Trophoblast cell (in vitro differentiated cells and primary cell): ENCODE results near the gene CMTM6.
"Not testable (repeated sequence)": the region's sequence is repeated elsewhere in the genome, so short reads cannot be mapped to it uniquely, and the experiment has no call there.

Source experiments
- DNase-seq, 2 donors: peaks; one replicate each; pipeline ENCODE4 v3.0.0-alpha.2; 2016
- H2AFZ ChIP-seq: 2 replicates; pipeline ENCODE4 v1.6.1; 2013; ENCODE audit warnings: low read length, moderate library complexity, mild to moderate bottlenecking; ENCODE audit not compliant: insufficient read depth, poor library complexity
- H2AK5ac ChIP-seq: 2 replicates; pipeline ENCODE4 v1.6.1; 2013; ENCODE audit warnings: mild to moderate bottlenecking, low read length
- H2BK120ac ChIP-seq: 2 replicates; pipeline ENCODE4 v1.6.1; 2013; ENCODE audit warnings: low read length, mild to moderate bottlenecking, moderate library complexity; ENCODE audit not compliant: insufficient read depth, poor library complexity
- H2BK12ac ChIP-seq: 2 replicates; pipeline ENCODE4 v1.6.1; 2013; ENCODE audit warnings: mild to moderate bottlenecking, low read length, moderate library complexity
- H2BK5ac ChIP-seq: 2 replicates; pipeline ENCODE4 v1.6.1; 2013; ENCODE audit warnings: low read length, low read depth, moderate library complexity, mild to moderate bottlenecking; ENCODE audit not compliant: poor library complexity
- H3K14ac ChIP-seq: 2 replicates; pipeline ENCODE4 v1.6.1; 2013; ENCODE audit warnings: mild to moderate bottlenecking, low read length
- H3K18ac ChIP-seq: 2 replicates; pipeline ENCODE4 v1.6.1; 2013; ENCODE audit warnings: mild to moderate bottlenecking, low read length
- H3K23ac ChIP-seq: 2 replicates; pipeline ENCODE4 v1.6.1; 2013; ENCODE audit warnings: low read length
- H3K27ac ChIP-seq: 2 replicates; pipeline ENCODE4 v1.5.1; 2013; ENCODE audit warnings: low read depth, mild to moderate bottlenecking, inconsistent platforms, low read length, moderate library complexity
- H3K27me3 ChIP-seq: 2 replicates; pipeline ENCODE4 v1.6.1; 2013; ENCODE audit warnings: inconsistent platforms, mild to moderate bottlenecking, low read length, moderate library complexity; ENCODE audit not compliant: insufficient read depth
- H3K36me3 ChIP-seq, 2 experiments: 1 replicate in 1 of 2; 2 replicates in 1 of 2; pipeline ENCODE4 v1.6.1; 2013; ENCODE audit warnings: low read length in 2 of 2, mild to moderate bottlenecking in 2 of 2, moderate library complexity in 1 of 2; ENCODE audit not compliant: insufficient read depth in 2 of 2, control insufficient read depth in 1 of 2
- H3K4ac ChIP-seq: 2 replicates; pipeline ENCODE4 v1.6.1; 2013; ENCODE audit warnings: low read depth, mild to moderate bottlenecking, low read length, moderate library complexity
- H3K4me1 ChIP-seq, 2 experiments: 1 replicate in 1 of 2; 2 replicates in 1 of 2; pipeline ENCODE4 v1.6.1; 2013; ENCODE audit warnings: low read length in 2 of 2, mild to moderate bottlenecking in 2 of 2, moderate library complexity in 1 of 2; ENCODE audit not compliant: insufficient read depth in 2 of 2, control insufficient read depth in 1 of 2
- H3K4me2 ChIP-seq: 2 replicates; pipeline ENCODE4 v1.6.1; 2013; ENCODE audit warnings: inconsistent platforms, mild to moderate bottlenecking, low read length, moderate library complexity
- H3K4me3 ChIP-seq: 2 replicates; pipeline ENCODE4 v1.5.1; 2013; ENCODE audit warnings: mild to moderate bottlenecking, low read depth, low read length, inconsistent platforms
- H3K79me1 ChIP-seq: one replicate; pipeline ENCODE4 v1.6.1; 2013; ENCODE audit warnings: low read length
- H3K79me2 ChIP-seq: 2 replicates; pipeline ENCODE4 v1.6.1; 2013; ENCODE audit warnings: low read length, mild to moderate bottlenecking; ENCODE audit not compliant: control insufficient read depth, insufficient read depth, poor library complexity
- H3K9ac ChIP-seq: 2 replicates; pipeline ENCODE4 v1.6.1; 2013; ENCODE audit warnings: mild to moderate bottlenecking, low read length
- H3K9me3 ChIP-seq: 2 replicates; pipeline ENCODE4 v1.6.1; 2013; ENCODE audit warnings: low read depth, mild to moderate bottlenecking, control low read depth, inconsistent platforms, low read length; ENCODE audit not compliant: insufficient read depth
- H4K12ac ChIP-seq: 2 replicates; pipeline ENCODE4 v1.6.1; 2013; ENCODE audit warnings: low read depth, mild to moderate bottlenecking, low read length, moderate library complexity
- H4K8ac ChIP-seq: 2 replicates; pipeline ENCODE4 v1.6.1; 2013; ENCODE audit warnings: low read depth, mild to moderate bottlenecking, low read length, moderate library complexity
- H4K91ac ChIP-seq: one replicate; pipeline ENCODE4 v1.6.1; 2013; ENCODE audit warnings: low read depth, mild to moderate bottlenecking, low read length, moderate library complexity
- WGBS: extraction: QIAGEN DNeasy Blood & Tissue Kit; methylation state at CpG from one replicate; pipeline ENCODE4 v1.1.7; 2013; ENCODE audit warnings: missing lambda C conversion rate; ENCODE audit not compliant: insufficient read length, insufficient coverage; ENCODE audit errors: extremely low coverage; 5-methylcytosine and 5-hydroxymethylcytosine counted together

The CMTM6 gene

GRCh38 chr3:32439421-32439820, 63.2 kb downstream of the CMTM6 start:
- not testable (repeated sequence) for H3K4me3 ChIP-seq, H3K79me1 ChIP-seq, H2AFZ ChIP-seq, H2BK120ac ChIP-seq, H3K4me1 ChIP-seq, H4K91ac ChIP-seq, H4K8ac ChIP-seq, H3K23ac ChIP-seq, H2BK12ac ChIP-seq, H3K4me2 ChIP-seq, H3K4ac ChIP-seq, H3K9me3 ChIP-seq, H2BK5ac ChIP-seq, H3K27me3 ChIP-seq, H2AK5ac ChIP-seq, H3K9ac ChIP-seq, H3K18ac ChIP-seq, H3K27ac ChIP-seq, H3K79me2 ChIP-seq, H4K12ac ChIP-seq, H3K14ac ChIP-seq, DNase-seq, H3K36me3 ChIP-seq
- no CpG with 5 or more reads among the region's 4 CpGs for WGBS

GRCh38 chr3:32438596-32439344, 63.9 kb downstream of the CMTM6 start:
- Histone ChIP-seq H3K4ac (no peak overlapping the region), H4K8ac (no peak overlapping the region), H3K4me3 (no peak overlapping the region), H3K27me3 (no peaks in the 10 kb centered on the region), H2BK120ac (no peak overlapping the region), H3K36me3 (peaks cover 2 to 3% of the 10 kb centered on the region in 2 experiments), H3K9ac (no peak overlapping the region), H3K14ac (no peak overlapping the region), H3K27ac (peak overlapping the region; percentile 3), H2BK12ac (no peak overlapping the region), H3K9me3 (no peaks in the 10 kb centered on the region), H3K79me2 (no peaks in the 10 kb centered on the region), H3K23ac (no peak overlapping the region), H2BK5ac (no peak overlapping the region), H3K4me2 (peak overlapping the region; percentile 30), H3K4me1 (peaks cover 3 to 9% of the 10 kb centered on the region in 2 experiments), H2AFZ (no peak overlapping the region), H3K18ac (no peak overlapping the region), H3K79me1 (no peaks in the 10 kb centered on the region), H2AK5ac (no peak overlapping the region), H4K12ac (no peak overlapping the region), H4K91ac (peak overlapping the region; percentile 42)
- WGBS: no CpG with 5 or more reads among the region's 10 CpGs
- DNase-seq: peak in 1 of 2 donors; percentile 66

GRCh38 chr3:32437896-32438295, 64.8 kb downstream of the CMTM6 start:
- Histone ChIP-seq H3K4ac (no peak overlapping the region), H3K9ac (no peak overlapping the region), H3K4me2 (no peak overlapping the region), H2AK5ac (no peak overlapping the region), H2AFZ (no peak overlapping the region), H3K14ac (no peak overlapping the region), H4K8ac (no peak overlapping the region), H2BK5ac (no peak overlapping the region), H3K79me2 (no peaks in the 10 kb centered on the region), H3K4me3 (no peak overlapping the region), H2BK12ac (peak overlapping the region; percentile 27), H3K27me3 (no peaks in the 10 kb centered on the region), H4K12ac (no peak overlapping the region), H3K79me1 (no peaks in the 10 kb centered on the region), H3K36me3 (peaks cover 2 to 3% of the 10 kb centered on the region in 2 experiments), H3K27ac (no peak overlapping the region), H3K18ac (no peak overlapping the region), H3K23ac (no peak overlapping the region), H3K4me1 (peaks cover 3 to 9% of the 10 kb centered on the region in 2 experiments), H3K9me3 (no peaks in the 10 kb centered on the region), H2BK120ac (no peak overlapping the region), H4K91ac (peak overlapping the region; percentile 39)
- no peak for DNase-seq
- no CpG with 5 or more reads among the region's 7 CpGs for WGBS

GRCh38 chr3:32436816-32437189, 65.8 kb downstream of the CMTM6 start:
- H3K4me1 ChIP-seq: peaks cover 3 to 9% of the 10 kb centered on the region in 2 experiments
- no peaks in the 10 kb centered on the region for H3K27me3 ChIP-seq
- no CpG with 5 or more reads among the region's 4 CpGs for WGBS
- no peaks in the 10 kb centered on the region for H3K79me2 ChIP-seq
- H4K91ac ChIP-seq: no peak overlapping the region
- no peak overlapping the region for H3K27ac ChIP-seq
- H3K4me3 ChIP-seq: no peak overlapping the region
- H3K36me3 ChIP-seq: peaks cover 1 to 2% of the 10 kb centered on the region in 2 experiments
- no peak overlapping the region for H3K4ac ChIP-seq
- H3K14ac ChIP-seq: no peak overlapping the region
- H3K18ac ChIP-seq: no peak overlapping the region
- no peak overlapping the region for H2AFZ ChIP-seq
- no peak overlapping the region for H2BK120ac ChIP-seq
- no peak overlapping the region for H3K9ac ChIP-seq
- no peak for DNase-seq
- H2BK5ac ChIP-seq: no peak overlapping the region
- no peak overlapping the region for H3K23ac ChIP-seq
- H4K12ac ChIP-seq: no peak overlapping the region
- no peaks in the 10 kb centered on the region for H3K9me3 ChIP-seq
- no peak overlapping the region for H3K4me2 ChIP-seq
- H2AK5ac ChIP-seq: no peak overlapping the region
- no peaks in the 10 kb centered on the region for H3K79me1 ChIP-seq
- no peak overlapping the region for H4K8ac ChIP-seq
- H2BK12ac ChIP-seq: no peak overlapping the region
